HepG2 (cell line): ENCODE results near the gene FETUB. TPM values are rescaled to one million over a fixed set of nuclear protein-coding genes. Genes with fewer than 3 reads are reported as not detected.

Source experiments
- BCL6 ChIP-seq: IDR thresholded peaks from 2 replicates; pipeline ENCODE4 v1.6.1; 2016; ENCODE audit warnings: missing genetic modification reagents, missing compliant biosample characterization
- GLI4 ChIP-seq: sonication (generic); formaldehyde crosslinking; IDR thresholded peaks from 2 replicates; pipeline ENCODE4 v1.5.1; 2020; ENCODE audit warnings: missing genetic modification reagents, mild to moderate bottlenecking, moderate library complexity, borderline replicate concordance
- MLX ChIP-seq: IDR thresholded peaks from 2 replicates; pipeline ENCODE4 v1.6.1; 2016
- MTA1 ChIP-seq: sonication (generic); formaldehyde crosslinking; IDR thresholded peaks from 2 replicates; pipeline ENCODE4 v1.4.0; 2020; ENCODE audit warnings: missing genetic modification reagents, mild to moderate bottlenecking, borderline replicate concordance
- NCOR1 ChIP-seq: fragments of 200-600 bp; sonication (generic); IDR thresholded peaks from 2 replicates; pipeline ENCODE4 v1.7.0; 2017; ENCODE audit warnings: antibody characterized with exemption, low read length, borderline replicate concordance
- PBX3 ChIP-seq: sonication (generic); formaldehyde crosslinking; IDR thresholded peaks from 2 replicates; pipeline ENCODE4 v1.8.1; 2023; ENCODE audit warnings: missing genetic modification reagents, inconsistent platforms, borderline replicate concordance
- TBL1XR1 ChIP-seq: fragments of 150-350 bp; IDR thresholded peaks from 2 replicates; pipeline ENCODE4 v1.6.1; 2014; ENCODE audit warnings: borderline replicate concordance, low read length; ENCODE audit not compliant: partially characterized antibody
- TGIF2 ChIP-seq: IDR thresholded peaks from 2 replicates; pipeline ENCODE4 v1.6.1; 2016; ENCODE audit warnings: control low read depth, missing compliant biosample characterization
- TOE1 ChIP-seq: sonication (generic); formaldehyde crosslinking; IDR thresholded peaks from 2 replicates; pipeline ENCODE4 v1.4.0; 2020; ENCODE audit warnings: mild to moderate bottlenecking, missing genetic modification reagents
- ZBTB4 ChIP-seq: sonication (generic); formaldehyde crosslinking; IDR thresholded peaks from 2 replicates; pipeline ENCODE4 v1.4.0; 2020; ENCODE audit warnings: missing genetic modification reagents, mild to moderate bottlenecking, borderline replicate concordance
- ZBTB8A ChIP-seq: sonication (generic); formaldehyde crosslinking; IDR thresholded peaks from 2 replicates; pipeline ENCODE4 v1.4.0; 2020; ENCODE audit warnings: mild to moderate bottlenecking, low read depth, missing genetic modification reagents, borderline replicate concordance
- ZNF333 ChIP-seq: sonication (generic); formaldehyde crosslinking; IDR thresholded peaks from 2 replicates; pipeline ENCODE4 v1.4.0; 2020; ENCODE audit warnings: mild to moderate bottlenecking, missing genetic modification reagents, borderline replicate concordance
- ZNF407 ChIP-seq: sonication (generic); formaldehyde crosslinking; IDR thresholded peaks from one replicate; pipeline ENCODE4 v1.5.1; 2020; ENCODE audit warnings: mild to moderate bottlenecking, missing genetic modification reagents; ENCODE audit errors: not compliant biosample characterization
- ZNF605 ChIP-seq: sonication (generic); formaldehyde crosslinking; IDR thresholded peaks from 2 replicates; pipeline ENCODE4 v1.8.0; 2022; ENCODE audit warnings: mild to moderate bottlenecking, missing genetic modification reagents
- ZNF652 ChIP-seq: IDR thresholded peaks from 2 replicates; pipeline ENCODE4 v1.6.1; 2016; ENCODE audit warnings: low read depth, borderline replicate concordance
- ZNF83 ChIP-seq: sonication (generic); formaldehyde crosslinking; IDR thresholded peaks from 2 replicates; pipeline ENCODE4 v1.4.0; 2020; ENCODE audit warnings: missing genetic modification reagents, mild to moderate bottlenecking, borderline replicate concordance
- polyA plus RNA-seq, 8 experiments: library from polyadenylated mRNA; depleted of rRNA in 3 of 8; stranded (reverse) in 7 of 8; unstranded in 1 of 8; fragments of >200 nt; fragmentation: Illumina TruSeq in 4 of 8; extraction: Trizol in 4 of 8; gene quantifications; 2 replicates each; pipeline versions ENCODE4 v1.2.1 to v1.2.3, GENCODE V29; 2011 to 2016; ENCODE audit warnings: low read depth in 4 of 8, missing spikeins in 1 of 8, mixed read lengths in 1 of 8; ENCODE audit not compliant: insufficient read depth in 1 of 8
- total RNA-seq, 5 experiments: library from RNA; depleted of rRNA; stranded (reverse); fragments of >200 nt; fragmentation: Illumina TruSeq; extraction: Trizol; gene quantifications; 2 replicates each; pipeline ENCODE4 v1.2.3, GENCODE V29; 2016; ENCODE audit warnings: low read depth in 1 of 5

Gene FETUB
- total and polyA plus RNA-seq, 2 of the 13 experiments (the other 11 are each of a cell fraction or from before 2014, with no cell fraction given) = 2.1 to 4.4 TPM

- TF ChIP-seq MLX (CRISPR knock-in tag) (no peak), ZNF407 (CRISPR knock-in tag) (no peak), ZNF605 (peak; percentile 64; the same call in 1 of the 2 replicates), ZNF83 (CRISPR knock-in tag) (no peak), PBX3 (CRISPR knock-in tag) (no peak), TGIF2 (no peak), ZNF652 (CRISPR knock-in tag) (no peak), TOE1 (CRISPR knock-in tag) (no peak), TBL1XR1 (no peak), GLI4 (CRISPR knock-in tag) (no peak), NCOR1 (no peak; the same call in 1 of the 2 replicates), ZBTB4 (CRISPR knock-in tag) (no peak), ZNF333 (CRISPR knock-in tag) (no peak), BCL6 (CRISPR knock-in tag) (no peak; the same call in 1 of the 2 replicates), MTA1 (CRISPR knock-in tag) (peak; percentile 17; the same call in 1 of the 2 replicates), ZBTB8A (CRISPR knock-in tag) (no peak)
Observed at GRCh38 chr3:186594591-186595113, 45.5 kb upstream of the FETUB start (continued).
